OCI-LY7 (cell line): ENCODE data around the gene EIF2AK3. TPM values are rescaled to one million over a fixed set of nuclear protein-coding genes. Genes with fewer than 3 reads are reported as not detected.

Experiments
- BruUV-seq: library from RNA; stranded (reverse); fragments of 400-500 nt; replicated peaks from 2 replicates; lab custom pipeline; 2021; lab: Mats Ljungman, UMichigan
- CTCF ChIA-PET: fragments of 300-600 bp; sonication (Branson Sonifier 250); formaldehyde crosslinking; loops from one replicate; lab custom pipeline; 2022; ENCODE audit warnings: antibody characterized with exemption; ENCODE audit not compliant: unreplicated experiment; lab: Charles Lee
- POLR2A ChIA-PET: fragments of 300-600 bp; sonication (Branson Sonifier 250); formaldehyde crosslinking; loops from one replicate; lab custom pipeline; 2022; ENCODE audit warnings: antibody characterized with exemption; lab: Charles Lee
- DNase-seq: peaks from one replicate; pipeline ENCODE4 v3.0.0-alpha.2; 2015; ENCODE audit warnings: low spot score
- H2AFZ ChIP-seq: fragments of 200-600 bp; sonication (generic), shearing (Covaris generic); 2 replicates; pipeline ENCODE4 v1.6.1; 2014; ENCODE audit warnings: mild to moderate bottlenecking, antibody characterized with exemption, low read length, moderate library complexity
- H3K27ac ChIP-seq: fragments of 200-600 bp; sonication (generic); 2 replicates; pipeline ENCODE4 v1.5.1; 2014; ENCODE audit warnings: mixed run types, low read depth, mild to moderate bottlenecking, moderate library complexity, low read length, inconsistent platforms; ENCODE audit not compliant: poor library complexity, severe bottlenecking
- H3K36me3 ChIP-seq: fragments of 200-600 bp; sonication (generic); 2 replicates; pipeline ENCODE4 v1.6.1; 2014; ENCODE audit warnings: mild to moderate bottlenecking, antibody characterized with exemption, low read length, moderate library complexity, mixed read lengths; ENCODE audit not compliant: insufficient read depth
- H3K4me1 ChIP-seq: fragments of 200-600 bp; sonication (generic); 2 replicates; pipeline ENCODE4 v1.5.1; 2014; ENCODE audit warnings: mild to moderate bottlenecking, low read length; ENCODE audit not compliant: insufficient read depth, poor library complexity, severe bottlenecking
- H3K4me2 ChIP-seq: fragments of 200-600 bp; sonication (generic); 2 replicates; pipeline ENCODE4 v1.6.1; 2014; ENCODE audit warnings: mild to moderate bottlenecking, low read length
- H3K4me3 ChIP-seq: fragments of 200-600 bp; sonication (generic); 2 replicates; pipeline ENCODE4 v1.5.1; 2014; ENCODE audit warnings: mild to moderate bottlenecking, low read depth, low read length; ENCODE audit not compliant: poor library complexity, severe bottlenecking
- H3K79me2 ChIP-seq: fragments of 200-600 bp; sonication (generic); 2 replicates; pipeline ENCODE4 v1.6.1; 2016; ENCODE audit warnings: low read depth, mild to moderate bottlenecking, low read length, moderate library complexity, mixed read lengths; ENCODE audit not compliant: insufficient read depth
- H3K9me2 ChIP-seq: fragments of 200-600 bp; sonication (generic); 2 replicates; pipeline ENCODE4 v1.6.1; 2016; ENCODE audit warnings: mild to moderate bottlenecking, low read length, mixed read lengths; ENCODE audit not compliant: insufficient read depth
- H3K9me3 ChIP-seq: fragments of 200-600 bp; sonication (generic); 2 replicates; pipeline ENCODE4 v1.6.1; 2014; ENCODE audit warnings: mild to moderate bottlenecking, mixed run types, low read length, mixed read lengths
- H4K20me1 ChIP-seq: fragments of 200-600 bp; sonication (generic); 2 replicates; pipeline ENCODE4 v1.6.1; 2014; ENCODE audit warnings: mild to moderate bottlenecking, antibody characterized with exemption, low read length, moderate library complexity, mixed read lengths; ENCODE audit not compliant: insufficient read depth
- EZH2phosphoT487 ChIP-seq: fragments of 200-600 bp; sonication (generic); IDR thresholded peaks from 2 replicates; pipeline ENCODE4 v1.6.1; 2018; ENCODE audit warnings: low read depth, borderline replicate concordance, mild to moderate bottlenecking, mixed run types, antibody characterized with exemption, low read length, moderate library complexity, mixed read lengths
- intact Hi-C: fragments of 100-400 bp; cut with micrococcal nuclease; formaldehyde crosslinking; loops from one replicate; pipeline ENCODE4 v1.10.0; 2022; ENCODE audit not compliant: unreplicated experiment
- total RNA-seq, 2 experiments: library from RNA; depleted of rRNA in 1 of 2; stranded (reverse); fragments of >200 nt in 1 of 2; shearing (Covaris generic) in 1 of 2; gene quantifications; 2 replicates each; pipeline ENCODE4 v1.2.3, GENCODE V29; 2014 to 2022
- TF ChIP-seq, protein P1 (sequence below): fragments of 200-600 bp; sonication (generic); conservative IDR thresholded peaks from 2 replicates; pipeline ENCODE4 v1.5.1; 2014; ENCODE audit warnings: mild to moderate bottlenecking, antibody characterized with exemption, low read length, moderate library complexity, mixed read lengths

The EIF2AK3 gene
- total RNA-seq, 2 experiments from 2014 or later = 49.4 to 64.5 TPM

DNA sequence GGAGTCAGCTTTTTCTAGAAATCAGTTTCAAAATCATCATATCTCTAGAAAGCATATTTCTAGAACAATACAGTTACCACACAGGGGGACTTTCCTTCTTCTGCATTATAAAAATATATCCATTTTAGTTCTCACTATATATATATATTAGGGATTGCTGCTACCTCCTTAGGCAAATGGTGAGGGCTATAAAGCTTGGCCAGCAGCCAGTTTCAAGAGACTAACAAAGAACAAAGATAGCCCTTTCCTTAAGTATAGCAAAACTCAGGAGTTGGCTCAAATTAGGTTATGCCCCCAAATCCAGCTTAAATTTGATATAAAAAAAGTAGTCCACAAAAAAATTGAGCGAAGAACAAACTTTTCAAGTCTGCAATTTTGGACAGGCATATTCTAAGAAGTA is 70.0 kb downstream of the EIF2AK3 start:
- no peaks in the 10 kb centered on the region for H3K9me3 ChIP-seq
- H3K36me3 ChIP-seq = peaks cover 78% of the 10 kb centered on the region
- TF ChIP-seq, protein P1, sequence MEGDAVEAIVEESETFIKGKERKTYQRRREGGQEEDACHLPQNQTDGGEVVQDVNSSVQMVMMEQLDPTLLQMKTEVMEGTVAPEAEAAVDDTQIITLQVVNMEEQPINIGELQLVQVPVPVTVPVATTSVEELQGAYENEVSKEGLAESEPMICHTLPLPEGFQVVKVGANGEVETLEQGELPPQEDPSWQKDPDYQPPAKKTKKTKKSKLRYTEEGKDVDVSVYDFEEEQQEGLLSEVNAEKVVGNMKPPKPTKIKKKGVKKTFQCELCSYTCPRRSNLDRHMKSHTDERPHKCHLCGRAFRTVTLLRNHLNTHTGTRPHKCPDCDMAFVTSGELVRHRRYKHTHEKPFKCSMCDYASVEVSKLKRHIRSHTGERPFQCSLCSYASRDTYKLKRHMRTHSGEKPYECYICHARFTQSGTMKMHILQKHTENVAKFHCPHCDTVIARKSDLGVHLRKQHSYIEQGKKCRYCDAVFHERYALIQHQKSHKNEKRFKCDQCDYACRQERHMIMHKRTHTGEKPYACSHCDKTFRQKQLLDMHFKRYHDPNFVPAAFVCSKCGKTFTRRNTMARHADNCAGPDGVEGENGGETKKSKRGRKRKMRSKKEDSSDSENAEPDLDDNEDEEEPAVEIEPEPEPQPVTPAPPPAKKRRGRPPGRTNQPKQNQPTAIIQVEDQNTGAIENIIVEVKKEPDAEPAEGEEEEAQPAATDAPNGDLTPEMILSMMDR = no peak
- TF ChIP-seq EZH2phosphoT487 = no peak
- ChIA-PET POLR2A (no interaction called here), CTCF (no interaction called here)
- intact Hi-C loops = no loop called here
- H3K4me1 ChIP-seq = no peaks in the 10 kb centered on the region
- H3K79me2 ChIP-seq = no peaks in the 10 kb centered on the region
- H2AFZ ChIP-seq = no peak overlapping the region
- H3K4me3 ChIP-seq = no peak overlapping the region
- BruUV-seq = TSS peak; percentile 17
- no peak overlapping the region for H3K27ac ChIP-seq
- H3K9me2 ChIP-seq = no peaks in the 10 kb centered on the region
- DNase-seq = no peak
- no peak overlapping the region for H3K4me2 ChIP-seq
- no peaks in the 10 kb centered on the region for H4K20me1 ChIP-seq

DNA sequence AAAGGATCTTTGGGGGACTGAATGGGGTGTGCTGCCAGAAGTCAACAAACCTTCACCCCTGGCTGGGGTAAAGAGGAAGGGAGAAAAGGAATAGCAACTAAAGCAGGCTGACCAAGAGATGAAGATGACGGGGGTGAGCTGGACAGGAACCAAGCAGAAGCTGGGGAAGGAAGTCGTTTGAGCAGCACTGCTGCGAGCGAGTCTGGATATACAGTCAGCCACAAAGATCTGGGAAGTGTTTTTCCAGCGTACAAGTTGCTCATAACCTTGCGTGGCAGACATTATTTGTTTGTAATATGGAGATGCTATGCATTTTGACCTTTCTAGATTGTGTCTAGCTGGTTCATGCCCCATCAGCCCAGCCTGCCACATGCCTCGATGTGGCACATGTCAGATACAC is 71.2 kb downstream of the EIF2AK3 start:
- H3K36me3 ChIP-seq = peaks cover 67% of the 10 kb centered on the region
- H3K4me3 ChIP-seq = no peak overlapping the region
- POLR2A ChIA-PET = no interaction called here
- DNase-seq = no peak
- H4K20me1 ChIP-seq = no peaks in the 10 kb centered on the region
- BruUV-seq = no TSS peak
- H3K9me3 ChIP-seq = no peaks in the 10 kb centered on the region
- CTCF ChIA-PET = no interaction called here
- H3K79me2 ChIP-seq = no peaks in the 10 kb centered on the region
- no peaks in the 10 kb centered on the region for H3K9me2 ChIP-seq
- no peak overlapping the region for H2AFZ ChIP-seq
- TF ChIP-seq EZH2phosphoT487 = no peak
- TF ChIP-seq, protein P1 = no peak
- no peak overlapping the region for H3K4me2 ChIP-seq
- intact Hi-C loops = no loop called here
- no peak overlapping the region for H3K27ac ChIP-seq
- no peaks in the 10 kb centered on the region for H3K4me1 ChIP-seq

DNA sequence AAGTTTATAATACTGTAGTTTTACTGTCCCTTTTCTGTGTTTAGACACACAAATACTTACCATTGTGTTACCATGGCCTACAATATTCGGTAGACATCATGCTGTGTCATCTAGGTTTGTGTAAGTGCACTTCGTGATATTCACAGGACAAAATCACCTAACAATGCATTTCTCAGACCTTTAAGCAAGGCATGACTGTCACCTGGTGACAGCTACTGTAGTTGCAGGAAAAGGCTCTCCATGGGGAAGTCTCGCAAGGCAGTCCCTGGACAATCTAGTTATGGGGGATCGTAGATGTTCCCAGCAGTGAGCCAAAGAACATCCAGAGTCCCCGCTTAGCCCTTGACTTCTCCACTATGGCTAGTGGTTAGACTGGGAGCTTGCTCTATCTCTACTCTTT is 73.1 kb downstream of the EIF2AK3 start:
- ChIA-PET CTCF (no interaction called here), POLR2A (no interaction called here)
- peaks cover 48% of the 10 kb centered on the region for H3K36me3 ChIP-seq
- H3K4me3 ChIP-seq = no peak overlapping the region
- no peaks in the 10 kb centered on the region for H3K9me2 ChIP-seq
- no peaks in the 10 kb centered on the region for H3K79me2 ChIP-seq
- no peak for DNase-seq
- intact Hi-C loops = no loop called here
- BruUV-seq = no TSS peak
- no peaks in the 10 kb centered on the region for H3K9me3 ChIP-seq
- H3K27ac ChIP-seq = no peak overlapping the region
- H3K4me1 ChIP-seq = no peaks in the 10 kb centered on the region
- H2AFZ ChIP-seq = no peak overlapping the region
- no peaks in the 10 kb centered on the region for H4K20me1 ChIP-seq
- no peak for TF ChIP-seq EZH2phosphoT487
- TF ChIP-seq, protein P1 = no peak
- H3K4me2 ChIP-seq = no peak overlapping the region
